GM23248 (cell line): ENCODE results near the gene RPL27A.

ENCODE experiments used
- EZH2 ChIP-seq: fragments of 200-600 bp; sonication (generic); IDR thresholded peaks from 2 replicates; pipeline ENCODE4 v1.6.1; 2018; ENCODE audit warnings: antibody characterized with exemption, mild to moderate bottlenecking; ENCODE audit not compliant: insufficient read depth, poor library complexity, severe bottlenecking
- EZH2phosphoT487 ChIP-seq: fragments of 200-600 bp; sonication (generic); IDR thresholded peaks from 2 replicates; pipeline ENCODE4 v1.6.1; 2018; ENCODE audit warnings: antibody characterized with exemption, moderate library complexity, mild to moderate bottlenecking, low read depth; ENCODE audit not compliant: insufficient read depth

- TF ChIP-seq EZH2, result no peak
- no peak for TF ChIP-seq EZH2phosphoT487
These were observed 48.1 kb upstream of the RPL27A start for GRCh38 chr11:8634498-8634897.
